Ovary (tissue), 9 donors: ENCODE results near the gene LYL1. TPM values are rescaled to one million over a fixed set of nuclear protein-coding genes. Genes with fewer than 3 reads are reported as not detected.

Source experiments
- DNase-seq, 5 donors: peaks; one replicate each; pipeline ENCODE4 v3.0.0-alpha.2; 2019 to 2020
- H3K27ac ChIP-seq, 2 donors: fragments of 200-600 bp; one replicate each; pipeline versions ENCODE4 v1.5.1 to v1.8.0; 2019 to 2022
- H3K27me3 ChIP-seq: fragments of 200-600 bp; one replicate; pipeline ENCODE4 v1.8.0; 2022
- H3K36me3 ChIP-seq: fragments of 200-600 bp; sonication (generic); one replicate; pipeline ENCODE4 v1.5.1; 2019
- H3K4me1 ChIP-seq: one replicate; pipeline ENCODE4 v1.8.1; 2013; ENCODE audit warnings: mild to moderate bottlenecking, moderate library complexity; ENCODE audit not compliant: insufficient read depth
- H3K4me3 ChIP-seq: fragments of 200-600 bp; sonication (generic); one replicate; pipeline ENCODE4 v1.5.1; 2017
- H3K9me3 ChIP-seq, 2 donors: fragments of 200-600 bp in 1 of 2; sonication (generic) in 1 of 2; one replicate each; pipeline versions ENCODE4 v1.5.1 to v1.8.1; 2013 to 2019; ENCODE audit warnings: mild to moderate bottlenecking in 1 of 2, moderate library complexity in 1 of 2
- CTCF ChIP-seq, 3 donors: fragments of 450-650 bp in 2 of 3; fragments of 200-600 bp in 1 of 3; IDR thresholded peaks; one replicate each; pipeline versions ENCODE4 v1.5.1 to v1.8.0; 2016 to 2022; ENCODE audit warnings: antibody characterized with exemption in 3 of 3, mild to moderate bottlenecking in 1 of 3
- EP300 ChIP-seq: sonication (generic); formaldehyde crosslinking; IDR thresholded peaks from one replicate; pipeline ENCODE4 v1.6.1; 2017; ENCODE audit warnings: antibody characterized with exemption
- POLR2A ChIP-seq: fragments of 450-650 bp; IDR thresholded peaks from one replicate; pipeline ENCODE4 v1.6.1; 2017; ENCODE audit warnings: antibody characterized with exemption, mild to moderate bottlenecking, moderate library complexity
- WGBS, 3 donors: extraction: QIAGEN DNeasy Blood & Tissue Kit in 1 of 3; methylation state at CpG; one replicate each; pipeline versions ENCODE4 v1.1.5 to v1.1.7; 2013 to 2017; 5-methylcytosine and 5-hydroxymethylcytosine counted together
- intact Hi-C, 4 donors: fragments of 100-400 bp; cut with DNase I; formaldehyde crosslinking; loops; one replicate each; pipeline versions ENCODE4 v1.11.0 to v1.15.1; 2022 to 2023
- polyA plus RNA-seq, 2 donors: library from polyadenylated mRNA; stranded (reverse); fragments of 200-250 nt in 1 of 2; fragments of 350-450 nt in 1 of 2; fragmentation: Illumina TruSeq in 1 of 2; extraction: RNeasy Lipid Tissue Mini Kit (QIAGEN cat#74804) in 1 of 2; gene quantifications; one replicate each; pipeline ENCODE4 v1.2.3, GENCODE V29; 2013 to 2014
- total RNA-seq, 7 donors: library from RNA; depleted of rRNA in 2 of 7; stranded (reverse); fragments of >200 nt in 2 of 7; fragmentation: NEBNext Ultra II Directional in 3 of 7; extraction: Animal tissue kit (Norgen Biotek cat#: 25700) in 3 of 7; gene quantifications; one replicate each; pipeline versions ENCODE4 v1.1.0 to v1.2.4, GENCODE V29; 2016 to 2023
- donor health status: DM: no; HTN: no; CAD: no; lungs with moderate emphysema.
- donor health status: DM: no; HTN: no; CAD: no.
- donor health status: Bipolar disorder and iron deficiency.
- donor health status: DM: yes; HTN: yes; CAD: no.
- donor health status: DM: no; HTN: no; CAD: no.
- donor health status: DM: yes; HTN: yes; CAD: no.

The LYL1 gene
- total and polyA plus RNA-seq, 9 donors: 0.90 to 7.4 (median 5.0) TPM

DNA sequence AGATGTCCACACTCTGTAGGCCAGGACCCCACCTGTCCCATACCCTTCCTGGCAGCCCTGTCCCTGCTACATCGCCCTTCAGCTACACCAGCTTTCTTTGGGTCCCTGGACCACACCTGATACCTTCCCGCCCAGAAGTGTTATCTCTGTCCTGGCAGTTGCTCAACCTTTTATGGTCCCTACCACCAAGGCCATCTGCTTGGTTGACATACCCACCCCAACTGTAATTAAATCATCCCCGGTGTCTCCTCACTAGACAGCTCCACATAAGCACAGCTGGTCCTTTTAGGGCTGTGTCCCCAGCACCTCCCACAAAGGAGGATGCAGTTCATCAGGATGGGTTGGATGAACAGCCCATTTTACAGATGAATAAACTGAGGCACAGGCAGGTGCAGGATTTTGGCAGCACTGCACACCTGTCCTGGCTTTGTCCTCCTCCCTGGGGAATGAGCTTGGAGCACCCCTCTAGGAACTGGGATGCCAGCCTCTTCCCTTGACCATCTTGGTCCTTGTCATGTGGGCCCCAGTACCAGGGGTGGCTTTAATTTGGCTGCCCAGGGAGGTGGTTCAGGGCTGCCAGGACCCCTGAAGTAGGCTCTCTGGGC lies 28.3 kb upstream of the LYL1 start:
- intact Hi-C loops: no loop called here
- no peaks in the 10 kb centered on the region for H3K9me3 ChIP-seq
- TF ChIP-seq EP300 (no peak), POLR2A (no peak), CTCF (IDR thresholded peaks at IDR 0.05) (no peak)
- 79 to 92% (median 85%) methylated on average over 3 of the region's 3 CpGs for WGBS, 3 donors
- no peak overlapping the region for H3K27ac ChIP-seq
- DNase-seq: no peak
- no peaks in the 10 kb centered on the region for H3K4me1 ChIP-seq
- H3K36me3 ChIP-seq: no peaks in the 10 kb centered on the region
- H3K4me3 ChIP-seq: no peak overlapping the region
- no peaks in the 10 kb centered on the region for H3K27me3 ChIP-seq

GRCh38 chr19:13129384-13129783 lies 26.7 kb upstream of the LYL1 start:
- intact Hi-C loops: no loop called here
- H3K9me3 ChIP-seq: no peaks in the 10 kb centered on the region

GRCh38 chr19:13128583-13128982 lies 25.9 kb upstream of the LYL1 start:
- Histone ChIP-seq H3K9me3 (no peaks in the 10 kb centered on the region), H3K27ac (no peak overlapping the region), H3K36me3 (no peaks in the 10 kb centered on the region), H3K4me1 (no peaks in the 10 kb centered on the region), H3K27me3 (no peaks in the 10 kb centered on the region), H3K4me3 (no peak overlapping the region)
- no peak for TF ChIP-seq EP300
- TF ChIP-seq POLR2A: no peak
- no peak for TF ChIP-seq CTCF (IDR thresholded peaks at IDR 0.05)
- DNase-seq: no peak
- WGBS, 3 donors: 67 to 91% (median 83%) methylated on average over 1 of the region's 1 CpG
- intact Hi-C loops: no loop called here

More at GRCh38 chr19:13129384-13129783, 26.7 kb upstream of the LYL1 start:
- no peaks in the 10 kb centered on the region for H3K36me3 ChIP-seq
- H3K4me1 ChIP-seq: no peaks in the 10 kb centered on the region
- DNase-seq: no peak
- no peak overlapping the region for H3K27ac ChIP-seq
- 83 to 89% (median 88%) methylated on average over 6 to 9 of the region's 9 CpGs for WGBS, 3 donors
- H3K27me3 ChIP-seq: no peaks in the 10 kb centered on the region
- no peak for TF ChIP-seq EP300
- no peak for TF ChIP-seq CTCF (IDR thresholded peaks at IDR 0.05)
- TF ChIP-seq POLR2A: no peak
- H3K4me3 ChIP-seq: no peak overlapping the region

GRCh38 chr19:13127811-13128575 lies 25.3 kb upstream of the LYL1 start:
- intact Hi-C loops: no loop called here
- TF ChIP-seq EP300: no peak
- TF ChIP-seq CTCF (IDR thresholded peaks at IDR 0.05): no peak
- no peak for TF ChIP-seq POLR2A
- no peaks in the 10 kb centered on the region for H3K9me3 ChIP-seq
- no peaks in the 10 kb centered on the region for H3K36me3 ChIP-seq
- no peak overlapping the region for H3K4me3 ChIP-seq
- DNase-seq: no peak
- no peaks in the 10 kb centered on the region for H3K4me1 ChIP-seq
- 88 to 92% (median 90%) methylated on average over 6 of the region's 6 CpGs for WGBS, 3 donors
- no peaks in the 10 kb centered on the region for H3K27me3 ChIP-seq
- no peak overlapping the region for H3K27ac ChIP-seq
